Hepatocyte (in vitro differentiated cells): Measurements from ENCODE around the gene B4GALT5.

Experiments used
- EZH2 ChIP-seq: fragments of 200-600 bp; sonication (generic); IDR thresholded peaks from 2 replicates; pipeline ENCODE4 v1.6.1; 2016; ENCODE audit warnings: antibody characterized with exemption, mild to moderate bottlenecking, borderline replicate concordance
- EZH2phosphoT487 ChIP-seq: fragments of 200-600 bp; sonication (generic); IDR thresholded peaks from one replicate; pipeline ENCODE4 v1.6.1; 2018; ENCODE audit warnings: antibody characterized with exemption, mild to moderate bottlenecking, low read depth, moderate library complexity; ENCODE audit not compliant: unreplicated experiment, severe bottlenecking
- TF ChIP-seq, protein P1 (sequence below): fragments of 200-600 bp; sonication (generic); IDR thresholded peaks from 2 replicates; pipeline ENCODE4 v1.5.1; 2016; ENCODE audit warnings: antibody characterized with exemption, mild to moderate bottlenecking; ENCODE audit not compliant: poor library complexity

DNA sequence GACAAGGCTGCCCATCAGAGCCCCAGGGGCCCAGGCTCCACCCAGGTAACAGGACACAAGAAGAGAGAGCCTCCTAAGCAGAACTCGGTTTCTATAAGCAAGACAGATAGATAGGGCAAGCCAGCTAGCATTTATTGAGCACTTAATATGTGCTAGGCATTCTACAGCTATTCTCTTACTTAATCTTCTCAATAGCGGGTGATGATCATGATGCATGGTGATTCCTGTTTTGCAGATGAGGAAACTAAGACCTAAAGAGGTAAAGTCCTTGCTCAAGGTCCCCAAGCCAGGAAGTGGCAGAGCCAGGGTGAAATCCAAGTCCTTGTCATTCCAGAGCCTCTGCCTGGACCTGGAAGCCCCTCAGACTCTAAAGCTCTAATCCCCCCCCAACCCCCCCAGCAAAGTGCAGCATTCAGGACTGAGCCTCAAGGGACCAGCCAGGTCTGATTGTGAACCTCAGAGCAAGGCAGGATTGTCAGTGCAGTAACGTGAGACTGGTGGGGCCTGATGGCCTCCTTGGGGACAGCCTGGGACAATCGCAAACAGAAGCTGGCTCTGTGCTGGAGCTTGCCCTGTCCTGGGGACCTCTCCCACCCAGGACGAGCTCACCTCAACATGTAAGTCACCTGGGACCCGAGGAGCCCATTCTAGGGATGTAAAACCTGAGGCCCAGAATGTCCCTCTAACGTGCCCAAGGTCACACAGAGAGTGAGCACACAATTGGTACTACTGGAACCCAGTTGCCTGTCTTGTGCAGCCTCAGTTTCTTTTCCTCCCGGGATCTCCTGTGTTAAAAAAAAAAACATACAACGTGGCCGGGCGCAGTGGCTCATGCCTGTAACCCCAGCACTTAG lies 97.3 kb downstream of the B4GALT5 start:
- TF ChIP-seq, protein P1, sequence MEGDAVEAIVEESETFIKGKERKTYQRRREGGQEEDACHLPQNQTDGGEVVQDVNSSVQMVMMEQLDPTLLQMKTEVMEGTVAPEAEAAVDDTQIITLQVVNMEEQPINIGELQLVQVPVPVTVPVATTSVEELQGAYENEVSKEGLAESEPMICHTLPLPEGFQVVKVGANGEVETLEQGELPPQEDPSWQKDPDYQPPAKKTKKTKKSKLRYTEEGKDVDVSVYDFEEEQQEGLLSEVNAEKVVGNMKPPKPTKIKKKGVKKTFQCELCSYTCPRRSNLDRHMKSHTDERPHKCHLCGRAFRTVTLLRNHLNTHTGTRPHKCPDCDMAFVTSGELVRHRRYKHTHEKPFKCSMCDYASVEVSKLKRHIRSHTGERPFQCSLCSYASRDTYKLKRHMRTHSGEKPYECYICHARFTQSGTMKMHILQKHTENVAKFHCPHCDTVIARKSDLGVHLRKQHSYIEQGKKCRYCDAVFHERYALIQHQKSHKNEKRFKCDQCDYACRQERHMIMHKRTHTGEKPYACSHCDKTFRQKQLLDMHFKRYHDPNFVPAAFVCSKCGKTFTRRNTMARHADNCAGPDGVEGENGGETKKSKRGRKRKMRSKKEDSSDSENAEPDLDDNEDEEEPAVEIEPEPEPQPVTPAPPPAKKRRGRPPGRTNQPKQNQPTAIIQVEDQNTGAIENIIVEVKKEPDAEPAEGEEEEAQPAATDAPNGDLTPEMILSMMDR: no peak
- no peak for TF ChIP-seq EZH2
- no peak for TF ChIP-seq EZH2phosphoT487
